NCI-H2171 (cell line): ENCODE results near the gene HPGDS.
"Not testable (repeated sequence)": the region's sequence is repeated elsewhere in the genome, so short reads cannot be mapped to it uniquely, and the experiment has no call there.

Experiments
- DNase-seq: peaks from one replicate; lab custom pipeline; 2025; lab: John Stamatoyannopoulos, UW

Gene HPGDS

GRCh38 chr4:94342694-94343093 is at the start of gene HPGDS:
Gene HPGDS, minus strand, starts transcription at chr4:94342836. Its CDS starts 8,207 bp downstream, at chr4:94334629.
- no peak for DNase-seq

- no peak for DNase-seq
Measured at GRCh38 chr4:94390804-94391410, 48.3 kb upstream of the HPGDS start.

- DNase-seq, result no peak
Measured at GRCh38 chr4:94389595-94390267, 47.1 kb upstream of the HPGDS start.

GRCh38 chr4:94387965-94388364 is 45.3 kb upstream of the HPGDS start:
- not testable (repeated sequence) for DNase-seq

GRCh38 chr4:94385452-94385851 is 42.8 kb upstream of the HPGDS start:
- DNase-seq, result not testable (repeated sequence)

GRCh38 chr4:94382891-94383290 is 40.3 kb upstream of the HPGDS start:
- not testable (repeated sequence) for DNase-seq

- DNase-seq, result no peak
Measured at GRCh38 chr4:94378047-94378446, 35.4 kb upstream of the HPGDS start.

GRCh38 chr4:94377294-94377693 is 34.7 kb upstream of the HPGDS start:
- no peak for DNase-seq

- no peak for DNase-seq
Measured at GRCh38 chr4:94375364-94375763, 32.7 kb upstream of the HPGDS start.

GRCh38 chr4:94373752-94374151 is 31.1 kb upstream of the HPGDS start:
- no peak for DNase-seq

- no peak for DNase-seq
Measured at GRCh38 chr4:94372991-94373390, 30.4 kb upstream of the HPGDS start.

- DNase-seq, result no peak
Measured at GRCh38 chr4:94372228-94372978, 29.8 kb upstream of the HPGDS start.

GRCh38 chr4:94371290-94371689 is 28.7 kb upstream of the HPGDS start:
- no peak for DNase-seq

GRCh38 chr4:94370533-94371254 is 28.1 kb upstream of the HPGDS start:
- no peak for DNase-seq

GRCh38 chr4:94369046-94369445 is 26.4 kb upstream of the HPGDS start:
- DNase-seq, result no peak

- DNase-seq, result no peak
Measured at GRCh38 chr4:94368459-94368858, 25.8 kb upstream of the HPGDS start.

GRCh38 chr4:94365304-94365703 is 22.7 kb upstream of the HPGDS start:
- no peak for DNase-seq

- DNase-seq, result no peak
Measured at GRCh38 chr4:94364527-94364926, 21.9 kb upstream of the HPGDS start.

- no peak for DNase-seq
Measured at GRCh38 chr4:94363136-94363655, 20.6 kb upstream of the HPGDS start.

- no peak for DNase-seq
Measured at GRCh38 chr4:94359838-94360237, 17.2 kb upstream of the HPGDS start.

GRCh38 chr4:94359221-94359620 is 16.6 kb upstream of the HPGDS start:
- no peak for DNase-seq

- no peak for DNase-seq
Measured at GRCh38 chr4:94358101-94358500, 15.5 kb upstream of the HPGDS start.
